ENCODE measurements around the gene PLCL1. TPM values are rescaled to one million over a fixed set of nuclear protein-coding genes. Genes with fewer than 3 reads are reported as not detected.
A peak's percentile ranks its signal among the peaks of the same experiment; 100 is the strongest.

Gene PLCL1
- 0.37 TPM for polyA plus RNA-seq (2012; ENCODE audit: insufficient read depth, insufficient read length)

- peak; percentile 92 for DNase-seq (ENCODE audit: low read depth, low spot score)
- peak within 1 kb of the TSS; percentile 65 for H3K4me3 ChIP-seq (ENCODE audit: low read length)
Observed at GRCh38 chr2:197804049-197804757, at the start of gene PLCL1. TSS of gene PLCL1 (plus strand) at chr2:197804593.

GRCh38 chr2:197759013-197759412 is 45.4 kb upstream of the PLCL1 start:
- H3K4me3 ChIP-seq (ENCODE audit: low read length) = no peak overlapping the region
- DNase-seq (ENCODE audit: low read depth, low spot score) = no peak

- no peak for DNase-seq (ENCODE audit: low read depth, low spot score)
- H3K4me3 ChIP-seq (ENCODE audit: low read length) = no peak overlapping the region
Observed at GRCh38 chr2:197759625-197760292, 44.6 kb upstream of the PLCL1 start.

- no peak for DNase-seq (ENCODE audit: low read depth, low spot score)
- H3K4me3 ChIP-seq (ENCODE audit: low read length) = no peak overlapping the region
Observed at GRCh38 chr2:197760293-197760657, 44.1 kb upstream of the PLCL1 start.

GRCh38 chr2:197777823-197778407 is 26.5 kb upstream of the PLCL1 start:
- peak; percentile 48 for DNase-seq (ENCODE audit: low read depth, low spot score)
- H3K4me3 ChIP-seq (ENCODE audit: low read length) = no peak overlapping the region

GRCh38 chr2:197779261-197779660 is 25.1 kb upstream of the PLCL1 start:
- no peak for DNase-seq (ENCODE audit: low read depth, low spot score)
- no peak overlapping the region for H3K4me3 ChIP-seq (ENCODE audit: low read length)

- no peak for DNase-seq (ENCODE audit: low read depth, low spot score)
- H3K4me3 ChIP-seq (ENCODE audit: low read length) = no peak overlapping the region
Observed at GRCh38 chr2:197782126-197782525, 22.3 kb upstream of the PLCL1 start.

GRCh38 chr2:197784956-197785941 is 19.1 kb upstream of the PLCL1 start, which contains the start of gene BOLL:
TSS of gene BOLL (minus strand) at chr2:197785319. CDS start at chr2:197781850, 3,469 bp downstream.
- DNase-seq (ENCODE audit: low read depth, low spot score) = no peak
- no peak within 1 kb of the TSS for H3K4me3 ChIP-seq (ENCODE audit: low read length)

- no peak for DNase-seq (ENCODE audit: low read depth, low spot score)
- H3K4me3 ChIP-seq (ENCODE audit: low read length) = no peak overlapping the region
Observed at GRCh38 chr2:197786010-197786877, 18.1 kb upstream of the PLCL1 start.

- no peak overlapping the region for H3K4me3 ChIP-seq (ENCODE audit: low read length)
- DNase-seq (ENCODE audit: low read depth, low spot score) = no peak
Observed at GRCh38 chr2:197793456-197793855, 10.9 kb upstream of the PLCL1 start.

- DNase-seq (ENCODE audit: low read depth, low spot score) = no peak
- no peak overlapping the region for H3K4me3 ChIP-seq (ENCODE audit: low read length)
Observed at GRCh38 chr2:197795277-197795676, 9.1 kb upstream of the PLCL1 start.

GRCh38 chr2:197798187-197798586 is 6.2 kb upstream of the PLCL1 start:
- no peak overlapping the region for H3K4me3 ChIP-seq (ENCODE audit: low read length)
- no peak for DNase-seq (ENCODE audit: low read depth, low spot score)

GRCh38 chr2:197799068-197799467 is 5.3 kb upstream of the PLCL1 start:
- DNase-seq (ENCODE audit: low read depth, low spot score) = no peak
- H3K4me3 ChIP-seq (ENCODE audit: low read length) = no peak overlapping the region

GRCh38 chr2:197800091-197800490 is 4.3 kb upstream of the PLCL1 start:
- DNase-seq (ENCODE audit: low read depth, low spot score) = no peak
- no peak overlapping the region for H3K4me3 ChIP-seq (ENCODE audit: low read length)

- no peak for DNase-seq (ENCODE audit: low read depth, low spot score)
- no peak overlapping the region for H3K4me3 ChIP-seq (ENCODE audit: low read length)
Observed at GRCh38 chr2:197801033-197801432, 3.4 kb upstream of the PLCL1 start.

GRCh38 chr2:197803033-197803444 is 1.4 kb upstream of the PLCL1 start:
- H3K4me3 ChIP-seq (ENCODE audit: low read length) = no peak overlapping the region
- peak; percentile 68 for DNase-seq (ENCODE audit: low read depth, low spot score)

- H3K4me3 ChIP-seq (ENCODE audit: low read length) = peak overlapping the region; percentile 65
- no peak for DNase-seq (ENCODE audit: low read depth, low spot score)
Observed at GRCh38 chr2:197804758-197805714, 643 bp downstream of the PLCL1 start.
